Mesenchymal stem cell (in vitro differentiated cells and primary cell): ENCODE results near the gene GNRH2.

Experiments used
- DNase-seq: peaks from one replicate; pipeline ENCODE4 v3.0.0-alpha.2; 2013
- H2AFZ ChIP-seq: one replicate; pipeline ENCODE4 v1.6.1; 2013; ENCODE audit warnings: low read depth, mild to moderate bottlenecking, control low read depth, inconsistent platforms, low read length, moderate library complexity
- H2AK5ac ChIP-seq: 2 replicates; pipeline ENCODE4 v1.6.1; 2013; ENCODE audit warnings: low read length, moderate library complexity, mild to moderate bottlenecking, inconsistent platforms; ENCODE audit not compliant: severe bottlenecking
- H2BK120ac ChIP-seq: one replicate; pipeline ENCODE4 v1.6.1; 2013; ENCODE audit warnings: low read depth, mild to moderate bottlenecking, inconsistent platforms, low read length, moderate library complexity
- H2BK12ac ChIP-seq, 2 experiments: one replicate each; pipeline ENCODE4 v1.6.1; 2013; ENCODE audit warnings: inconsistent platforms in 2 of 2, low read length in 2 of 2, mild to moderate bottlenecking in 2 of 2, moderate library complexity in 2 of 2, control low read depth in 1 of 2
- H2BK15ac ChIP-seq: one replicate; pipeline ENCODE4 v1.6.1; 2013; ENCODE audit warnings: mild to moderate bottlenecking, low read depth, inconsistent platforms; ENCODE audit not compliant: poor library complexity, severe bottlenecking
- H2BK5ac ChIP-seq: 2 replicates; pipeline ENCODE4 v1.6.1; 2013; ENCODE audit warnings: low read depth, mild to moderate bottlenecking, low read length, control low read depth, inconsistent platforms; ENCODE audit not compliant: poor library complexity, severe bottlenecking
- H3K14ac ChIP-seq, 2 experiments: one replicate each; pipeline ENCODE4 v1.6.1; 2013; ENCODE audit warnings: inconsistent platforms in 2 of 2, low read length in 2 of 2, control low read depth in 1 of 2, mild to moderate bottlenecking in 1 of 2, moderate library complexity in 1 of 2
- H3K18ac ChIP-seq, 2 experiments: one replicate each; pipeline ENCODE4 v1.6.1; 2013; ENCODE audit warnings: inconsistent platforms in 2 of 2, low read length in 2 of 2, control low read depth in 1 of 2, low read depth in 1 of 2, mild to moderate bottlenecking in 1 of 2
- H3K23ac ChIP-seq, 2 experiments: one replicate each; pipeline ENCODE4 v1.6.1; 2013; ENCODE audit warnings: inconsistent platforms in 2 of 2, low read length in 2 of 2, mild to moderate bottlenecking in 2 of 2, moderate library complexity in 2 of 2, control low read depth in 1 of 2
- H3K27ac ChIP-seq: 2 replicates; pipeline ENCODE4 v1.5.1; 2013; ENCODE audit warnings: mild to moderate bottlenecking, moderate library complexity, low read length, control low read depth, inconsistent platforms; ENCODE audit not compliant: poor library complexity, severe bottlenecking
- H3K27me3 ChIP-seq, 2 experiments: 2 replicates each; pipeline versions ENCODE4 v1.6.1 to v1.7.0; 2013; ENCODE audit warnings: low read length in 2 of 2, mild to moderate bottlenecking in 2 of 2, moderate library complexity in 2 of 2, control low read depth in 1 of 2, inconsistent platforms in 1 of 2; ENCODE audit not compliant: control insufficient read depth in 1 of 2, insufficient read depth in 1 of 2
- H3K36me3 ChIP-seq, 2 experiments: 2 replicates each; pipeline versions ENCODE4 v1.6.1 to v1.7.0; 2013; ENCODE audit warnings: low read length in 2 of 2, control low read depth in 1 of 2, inconsistent platforms in 1 of 2, low read depth in 1 of 2, mild to moderate bottlenecking in 1 of 2; ENCODE audit not compliant: insufficient read depth in 2 of 2, control insufficient read depth in 1 of 2
- H3K4ac ChIP-seq, 2 experiments: one replicate each; pipeline ENCODE4 v1.6.1; 2013; ENCODE audit warnings: inconsistent platforms in 2 of 2, low read length in 2 of 2, mild to moderate bottlenecking in 2 of 2, moderate library complexity in 2 of 2, control low read depth in 1 of 2, low read depth in 1 of 2
- H3K4me1 ChIP-seq: 2 replicates; pipeline ENCODE4 v1.6.1; 2013; ENCODE audit warnings: low read depth, low read length, control low read depth; ENCODE audit not compliant: control insufficient read depth, insufficient read depth
- H3K4me2 ChIP-seq: 2 replicates; pipeline ENCODE4 v1.6.1; 2013; ENCODE audit warnings: low read length, mild to moderate bottlenecking, inconsistent platforms; ENCODE audit not compliant: poor library complexity, severe bottlenecking
- H3K4me3 ChIP-seq, 2 experiments: 2 replicates each; pipeline versions ENCODE4 v1.5.1 to v1.7.0; 2013; ENCODE audit warnings: low read length in 2 of 2, mild to moderate bottlenecking in 2 of 2, control low read depth in 1 of 2, low read depth in 1 of 2; ENCODE audit not compliant: insufficient read depth in 1 of 2
- H3K79me1 ChIP-seq: replicated peaks from 2 replicates; pipeline ENCODE4 v1.6.1; 2013; ENCODE audit warnings: mild to moderate bottlenecking, control low read depth, low read length, inconsistent platforms; ENCODE audit not compliant: poor library complexity, severe bottlenecking
- H3K9ac ChIP-seq: 2 replicates; pipeline ENCODE4 v1.7.0; 2013; ENCODE audit warnings: mild to moderate bottlenecking, low read length, moderate library complexity
- H3K9me3 ChIP-seq: 2 replicates; pipeline ENCODE4 v1.7.0; 2013; ENCODE audit warnings: mild to moderate bottlenecking, low read length; ENCODE audit not compliant: control insufficient read depth
- H4K8ac ChIP-seq: one replicate; pipeline ENCODE4 v1.6.1; 2013; ENCODE audit warnings: inconsistent platforms, mild to moderate bottlenecking, low read length, moderate library complexity
- H4K91ac ChIP-seq: one replicate; pipeline ENCODE4 v1.6.1; 2013; ENCODE audit warnings: mild to moderate bottlenecking, low read length, inconsistent platforms
- WGBS: methylation state at CpG from one replicate; pipeline ENCODE4 v1.1.7; 2013; ENCODE audit warnings: mixed read lengths; 5-methylcytosine and 5-hydroxymethylcytosine counted together

Gene GNRH2

DNA sequence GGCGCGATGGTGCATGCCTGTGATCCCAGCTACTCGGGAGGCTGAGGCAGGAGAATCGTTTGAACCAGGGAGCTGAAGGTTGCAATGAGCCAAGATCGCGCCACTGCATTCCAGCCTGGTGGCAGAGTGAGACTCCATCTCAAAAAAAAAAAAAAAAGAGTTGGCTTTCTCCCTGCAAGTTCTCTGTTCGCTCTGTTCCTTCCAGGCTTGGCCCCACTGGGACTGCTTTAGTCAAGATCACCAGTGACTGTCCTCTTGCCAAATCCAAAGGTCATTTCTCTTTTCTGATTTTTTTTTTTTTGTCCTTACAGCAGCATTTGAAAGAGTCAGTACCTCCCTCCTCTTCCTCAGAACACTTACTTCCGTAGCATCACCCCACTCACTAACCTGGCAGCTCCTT lies 10.8 kb upstream of the GNRH2 start:
- Histone ChIP-seq H3K79me1 (peaks cover 3% of the 10 kb centered on the region), H3K27me3 (no peaks in the 10 kb centered on the region), H3K9me3 (no peaks in the 10 kb centered on the region), H2BK5ac (no peak overlapping the region), H3K27ac (no peak overlapping the region), H4K91ac (no peak overlapping the region), H3K4ac (no peak overlapping the region), H2BK15ac (no peak overlapping the region), H3K4me1 (no peaks in the 10 kb centered on the region), H3K14ac (no peak overlapping the region), H2AK5ac (no peak overlapping the region), H3K4me2 (no peak overlapping the region), H3K9ac (no peak overlapping the region), H2AFZ (no peak overlapping the region), H3K36me3 (peaks cover 53 to 80% of the 10 kb centered on the region in 2 experiments), H3K23ac (no peak overlapping the region), H2BK120ac (no peak overlapping the region), H2BK12ac (no peak overlapping the region), H3K18ac (no peak overlapping the region), H3K4me3 (no peak overlapping the region), H4K8ac (no peak overlapping the region)
- DNase-seq = no peak
- 97% methylated on average over 8 of the region's 8 CpGs for WGBS

GRCh38 chr20:3037654-3038053 lies 5.8 kb upstream of the GNRH2 start:
- no peak overlapping the region for H2BK5ac ChIP-seq
- H3K14ac ChIP-seq = no peak overlapping the region
- peaks cover 9% of the 10 kb centered on the region for H3K4me1 ChIP-seq
- no peak overlapping the region for H2BK15ac ChIP-seq
- H3K4me2 ChIP-seq = no peak overlapping the region
- H2AK5ac ChIP-seq = no peak overlapping the region
- WGBS = 97% methylated on average over 2 of the region's 3 CpGs
- H2AFZ ChIP-seq = no peak overlapping the region
- no peak overlapping the region for H2BK120ac ChIP-seq
- H3K79me1 ChIP-seq = peaks cover 3% of the 10 kb centered on the region
- no peak overlapping the region for H3K18ac ChIP-seq
- no peaks in the 10 kb centered on the region for H3K9me3 ChIP-seq
- H3K23ac ChIP-seq = no peak overlapping the region
- H4K91ac ChIP-seq = no peak overlapping the region
- no peak overlapping the region for H2BK12ac ChIP-seq
- H3K27me3 ChIP-seq = no peaks in the 10 kb centered on the region
- DNase-seq = no peak
- no peak overlapping the region for H3K4ac ChIP-seq
- H4K8ac ChIP-seq = no peak overlapping the region
- H3K36me3 ChIP-seq = peaks cover 57 to 76% of the 10 kb centered on the region in 2 experiments
- no peak overlapping the region for H3K9ac ChIP-seq
- no peak overlapping the region for H3K27ac ChIP-seq
- H3K4me3 ChIP-seq = no peak overlapping the region

- H3K9ac ChIP-seq = no peak overlapping the region
- H2BK15ac ChIP-seq = no peak overlapping the region
- peaks cover 10% of the 10 kb centered on the region for H3K4me1 ChIP-seq
- H2BK5ac ChIP-seq = no peak overlapping the region
- H2AK5ac ChIP-seq = no peak overlapping the region
- H3K27ac ChIP-seq = no peak overlapping the region
- H3K79me1 ChIP-seq = no peaks in the 10 kb centered on the region
- H2AFZ ChIP-seq = no peak overlapping the region
- WGBS = 95% methylated on average over 5 of the region's 5 CpGs
- no peak overlapping the region for H4K8ac ChIP-seq
- no peak overlapping the region for H3K4ac ChIP-seq
- H3K4me2 ChIP-seq = no peak overlapping the region
- DNase-seq = no peak
- no peak overlapping the region for H3K23ac ChIP-seq
- peaks cover 58 to 76% of the 10 kb centered on the region in 2 experiments for H3K36me3 ChIP-seq
- H4K91ac ChIP-seq = no peak overlapping the region
- H2BK12ac ChIP-seq = no peak overlapping the region
- H3K27me3 ChIP-seq = no peaks in the 10 kb centered on the region
- no peak overlapping the region for H3K18ac ChIP-seq
- no peak overlapping the region for H2BK120ac ChIP-seq
- no peak overlapping the region for H3K4me3 ChIP-seq
- H3K14ac ChIP-seq = no peak overlapping the region
- no peaks in the 10 kb centered on the region for H3K9me3 ChIP-seq
These were observed 5.0 kb upstream of the GNRH2 start for GRCh38 chr20:3038454-3038853.

DNA sequence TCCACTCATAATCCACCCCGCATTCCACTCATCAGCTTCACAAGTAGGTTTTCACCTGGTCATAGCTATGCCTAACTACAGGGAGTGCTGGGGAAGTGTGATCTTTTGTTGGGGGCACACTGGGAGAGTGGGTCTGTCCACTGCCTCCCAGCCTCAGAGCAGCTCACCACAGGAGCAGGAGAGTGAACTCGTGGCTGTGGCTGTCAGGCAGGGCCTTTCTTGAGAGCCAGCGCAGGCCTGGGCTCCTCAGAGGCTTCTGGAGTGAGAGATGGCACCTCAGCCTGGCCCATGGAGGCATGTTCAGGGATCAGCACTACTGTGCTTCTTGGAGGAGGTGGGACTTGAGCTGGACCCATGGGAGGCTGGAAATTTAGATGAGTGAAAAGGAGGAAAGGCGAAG lies 4.0 kb upstream of the GNRH2 start:
- Histone ChIP-seq H3K79me1 (no peaks in the 10 kb centered on the region), H3K4me1 (peaks cover 11% of the 10 kb centered on the region), H4K91ac (no peak overlapping the region), H3K9ac (no peak overlapping the region), H3K23ac (no peak overlapping the region), H2BK12ac (no peak overlapping the region), H2BK15ac (no peak overlapping the region), H2BK120ac (no peak overlapping the region), H3K9me3 (no peaks in the 10 kb centered on the region), H3K27ac (no peak overlapping the region), H3K4me2 (no peak overlapping the region), H3K27me3 (no peaks in the 10 kb centered on the region), H2AK5ac (no peak overlapping the region), H3K18ac (no peak overlapping the region), H4K8ac (no peak overlapping the region), H3K4me3 (no peak overlapping the region), H3K36me3 (peaks cover 64 to 72% of the 10 kb centered on the region in 2 experiments), H2BK5ac (no peak overlapping the region), H3K14ac (no peak overlapping the region), H2AFZ (no peak overlapping the region), H3K4ac (no peak overlapping the region)
- WGBS = 90% methylated on average over 3 of the region's 4 CpGs
- no peak for DNase-seq
